ENCODE data around the gene CSRP1. TPM values are rescaled to one million over a fixed set of nuclear protein-coding genes. Genes with fewer than 3 reads are reported as not detected.
"Not testable (repeated sequence)": the region's sequence is repeated elsewhere in the genome, so short reads cannot be mapped to it uniquely, and the experiment has no call there.

CSRP1 gene
- total and polyA plus RNA-seq, 7 donors: 14.7 to 27.7 (median 23.2) TPM

DNA sequence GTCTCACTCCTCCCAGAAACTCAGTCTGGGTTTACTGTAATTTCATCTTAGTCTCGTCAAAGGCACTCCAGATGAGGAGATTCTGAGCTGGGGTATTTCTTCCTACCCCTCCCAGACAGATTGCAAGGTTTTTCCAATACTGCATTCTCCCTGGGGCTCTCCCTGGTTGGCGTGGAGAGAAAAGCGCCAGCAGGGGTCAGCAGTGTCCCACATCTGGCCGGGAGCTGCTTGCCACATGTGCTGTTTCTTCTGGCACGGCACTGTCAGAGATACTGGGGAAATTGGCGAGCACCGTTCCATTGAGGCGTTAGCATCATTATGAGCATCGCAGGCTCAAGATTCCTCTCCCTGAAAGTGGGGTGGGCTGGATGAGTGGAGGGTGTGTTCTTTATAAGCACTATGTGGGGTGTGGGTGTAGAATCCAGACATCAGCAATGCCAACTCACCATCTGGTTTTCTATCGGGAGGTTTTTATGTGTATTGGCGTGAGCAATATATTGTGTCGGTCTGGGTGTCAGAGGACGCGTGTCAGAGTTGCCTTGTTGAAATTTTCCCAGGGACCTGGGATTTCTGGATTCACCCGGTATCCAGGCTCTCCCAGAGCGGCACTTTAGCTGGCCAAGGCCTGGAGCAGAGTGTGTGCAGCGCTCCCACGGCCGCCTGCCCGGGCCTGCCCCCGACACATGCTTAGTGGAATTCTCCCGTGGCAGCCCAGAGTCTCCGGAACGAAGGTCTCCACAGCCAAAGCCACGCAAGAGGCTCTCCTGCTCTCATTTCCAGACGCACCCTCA, 24.0 kb upstream of the CSRP1 start:
- Histone ChIP-seq H3K4me1 (peaks cover 9% of the 10 kb centered on the region), H3K36me3 (ENCODE audit: insufficient read depth in 1 of 2, low read depth in 1 of 2) (no peaks in the 10 kb centered on the region), H3K27me3 (ENCODE audit: insufficient read depth in 3 of 3, low read length in 2 of 3) (peaks cover 0 to 9% (median under 1%) of the 10 kb centered on the region in 3 donors), H3K9me3 (no peaks in the 10 kb centered on the region), H3K4me3 (no peak overlapping the region), H3K27ac (peak overlapping the region; percentile 46)
- intact Hi-C loops (cut with DNase I): no loop called here
- ATAC-seq (peak; percentile 72 to 91 (median 78)), DNase-seq (peak; percentile 88 to 91)
- WGBS, 3 donors: 18 to 31% (median 26%) methylated on average over 24 to 26 of the region's 26 CpGs
- TF ChIP-seq, protein P1, sequence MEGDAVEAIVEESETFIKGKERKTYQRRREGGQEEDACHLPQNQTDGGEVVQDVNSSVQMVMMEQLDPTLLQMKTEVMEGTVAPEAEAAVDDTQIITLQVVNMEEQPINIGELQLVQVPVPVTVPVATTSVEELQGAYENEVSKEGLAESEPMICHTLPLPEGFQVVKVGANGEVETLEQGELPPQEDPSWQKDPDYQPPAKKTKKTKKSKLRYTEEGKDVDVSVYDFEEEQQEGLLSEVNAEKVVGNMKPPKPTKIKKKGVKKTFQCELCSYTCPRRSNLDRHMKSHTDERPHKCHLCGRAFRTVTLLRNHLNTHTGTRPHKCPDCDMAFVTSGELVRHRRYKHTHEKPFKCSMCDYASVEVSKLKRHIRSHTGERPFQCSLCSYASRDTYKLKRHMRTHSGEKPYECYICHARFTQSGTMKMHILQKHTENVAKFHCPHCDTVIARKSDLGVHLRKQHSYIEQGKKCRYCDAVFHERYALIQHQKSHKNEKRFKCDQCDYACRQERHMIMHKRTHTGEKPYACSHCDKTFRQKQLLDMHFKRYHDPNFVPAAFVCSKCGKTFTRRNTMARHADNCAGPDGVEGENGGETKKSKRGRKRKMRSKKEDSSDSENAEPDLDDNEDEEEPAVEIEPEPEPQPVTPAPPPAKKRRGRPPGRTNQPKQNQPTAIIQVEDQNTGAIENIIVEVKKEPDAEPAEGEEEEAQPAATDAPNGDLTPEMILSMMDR (IDR thresholded peaks at IDR 0.05): peak; percentile 63

DNA sequence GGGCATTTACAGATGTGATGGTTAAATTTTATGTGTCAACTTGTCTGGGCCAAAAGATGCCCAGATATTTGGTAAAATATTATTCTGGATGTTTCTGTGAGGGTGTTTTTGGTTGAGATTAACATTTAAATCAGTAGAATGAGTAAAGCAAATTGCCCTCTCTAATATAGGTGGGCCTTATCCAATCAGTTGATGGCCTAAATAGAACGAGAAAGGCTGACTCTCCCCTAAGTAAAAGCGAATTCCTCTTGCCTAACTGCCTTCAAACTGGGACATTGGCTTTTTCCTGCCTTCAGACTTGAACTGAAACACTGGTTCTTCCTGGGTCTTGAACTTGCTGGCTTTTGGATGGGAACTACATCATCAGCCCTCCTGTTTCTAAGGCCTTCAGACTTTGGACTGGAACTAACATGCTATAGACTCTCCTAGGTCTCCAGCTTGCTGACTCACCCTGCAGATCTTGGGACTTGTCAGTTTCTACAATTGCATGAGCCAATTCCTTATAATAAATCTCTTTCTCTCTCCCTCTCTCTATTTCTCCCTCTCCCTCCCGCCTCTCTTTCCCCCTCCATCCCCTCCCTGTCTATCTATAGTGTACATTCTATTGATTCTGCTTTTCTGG, 21.8 kb upstream of the CSRP1 start:
- Histone ChIP-seq H3K4me1 (peaks cover 6% of the 10 kb centered on the region), H3K27ac (no peak overlapping the region), H3K4me3 (no peak overlapping the region), H3K27me3 (ENCODE audit: insufficient read depth in 3 of 3, low read length in 2 of 3) (no peaks in the 10 kb centered on the region), H3K9me3 (no peaks in the 10 kb centered on the region), H3K36me3 (ENCODE audit: insufficient read depth in 1 of 2, low read depth in 1 of 2) (no peaks in the 10 kb centered on the region)
- WGBS, 3 donors: 88 to 95% (median 93%) methylated on average over 3 of the region's 3 CpGs
- TF ChIP-seq, protein P1 (IDR thresholded peaks at IDR 0.05): no peak
- ATAC-seq (no peak), DNase-seq (no peak)
- intact Hi-C loops (cut with DNase I): no loop called here

DNA sequence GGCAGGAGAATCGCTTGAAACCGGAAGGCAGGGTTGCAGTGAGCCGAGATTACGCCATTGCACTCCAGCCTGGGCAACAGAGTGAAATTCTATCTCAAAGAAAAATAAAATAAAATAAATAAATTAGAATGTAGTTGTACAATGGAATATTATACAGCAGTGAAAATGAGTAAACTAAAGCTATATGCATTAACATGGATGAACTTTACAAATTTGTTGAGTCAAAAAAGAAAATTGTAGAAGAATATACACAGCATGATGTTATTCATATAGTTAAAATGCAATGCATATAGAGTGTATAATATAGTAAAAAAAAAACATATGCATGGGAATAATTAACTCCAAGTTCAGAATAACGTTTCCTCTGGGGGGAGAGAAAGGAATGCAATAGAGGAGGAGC, 21.0 kb upstream of the CSRP1 start:
- intact Hi-C loops (cut with DNase I): no loop called here
- peaks cover 6% of the 10 kb centered on the region for H3K4me1 ChIP-seq
- H3K36me3 ChIP-seq (ENCODE audit: insufficient read depth in 1 of 2, low read depth in 1 of 2): no peaks in the 10 kb centered on the region
- H3K4me3 ChIP-seq: no peak overlapping the region
- 93 to 97% (median 93%) methylated on average over 5 of the region's 5 CpGs for WGBS, 3 donors
- no peak for DNase-seq
- no peak overlapping the region for H3K27ac ChIP-seq
- no peaks in the 10 kb centered on the region for H3K27me3 ChIP-seq (ENCODE audit: insufficient read depth in 3 of 3, low read length in 2 of 3)
- no peak for ATAC-seq
- H3K9me3 ChIP-seq: no peaks in the 10 kb centered on the region
- TF ChIP-seq, protein P1 (IDR thresholded peaks at IDR 0.05): no peak

DNA sequence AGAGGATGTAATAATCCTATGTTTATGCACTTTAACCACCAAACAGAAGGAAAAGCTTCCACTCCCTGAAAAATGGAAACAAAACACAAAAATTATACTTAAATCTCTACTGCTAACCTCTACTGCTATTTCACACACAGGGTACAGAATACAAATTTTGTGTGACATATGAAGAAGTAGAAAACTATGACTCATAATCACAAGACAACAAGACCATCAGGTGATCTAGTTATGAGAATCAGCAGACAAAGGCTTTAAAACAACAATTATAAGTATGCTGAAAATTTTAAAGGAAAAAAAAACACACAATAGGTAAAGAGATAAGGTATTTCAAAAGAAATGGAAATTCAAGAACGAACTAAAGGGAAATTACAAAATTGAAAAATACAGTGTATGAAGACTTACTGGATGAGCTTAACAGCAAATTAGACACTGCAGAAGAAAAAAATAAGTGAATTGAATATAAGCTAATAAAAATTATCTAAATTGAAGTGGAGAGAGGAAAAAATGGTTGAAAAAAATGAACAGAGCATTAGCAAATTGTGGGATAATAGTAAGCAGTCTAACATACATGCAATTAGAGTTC, 18.4 kb upstream of the CSRP1 start:
- no peak for DNase-seq
- H3K36me3 ChIP-seq (ENCODE audit: insufficient read depth in 1 of 2, low read depth in 1 of 2): no peaks in the 10 kb centered on the region
- no peak for ATAC-seq
- TF ChIP-seq, protein P1 (IDR thresholded peaks at IDR 0.05): no peak
- no peaks in the 10 kb centered on the region for H3K4me1 ChIP-seq
- no peaks in the 10 kb centered on the region for H3K27me3 ChIP-seq (ENCODE audit: insufficient read depth in 3 of 3, low read length in 2 of 3)
- intact Hi-C loops (cut with DNase I): no loop called here
- H3K9me3 ChIP-seq: no peaks in the 10 kb centered on the region
- H3K27ac ChIP-seq: no peak overlapping the region
- H3K4me3 ChIP-seq: no peak overlapping the region
- WGBS, 3 donors: 98 to 100% (median 98%) methylated on average over 1 of the region's 1 CpG

DNA sequence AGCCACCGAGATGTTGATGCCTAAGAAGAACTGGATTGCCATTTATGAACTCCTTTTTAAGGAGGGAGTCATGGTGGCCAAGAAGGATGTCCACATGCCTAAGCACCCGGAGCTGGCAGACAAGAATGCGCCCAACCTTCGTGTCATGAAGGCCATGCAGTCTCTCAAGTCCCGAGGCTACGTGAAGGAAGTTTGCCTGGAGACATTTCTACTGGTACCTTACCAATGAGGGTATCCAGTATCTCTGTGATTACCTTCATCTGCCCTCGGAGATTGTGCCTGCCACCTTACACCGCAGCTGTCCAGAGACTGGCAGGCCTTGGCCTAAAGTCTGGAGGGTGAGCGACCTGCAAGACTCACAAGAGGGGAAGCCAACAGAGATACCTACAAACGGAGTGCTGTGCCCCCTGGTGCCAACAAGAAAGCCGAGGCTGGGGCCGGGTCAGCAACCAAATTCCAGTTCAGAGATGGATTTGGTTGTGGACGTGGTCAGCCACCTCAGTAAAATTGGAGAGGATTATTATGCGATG, 13.2 kb upstream of the CSRP1 start:
- H3K9me3 ChIP-seq; H3K4me3 ChIP-seq; ATAC-seq; H3K4me1 ChIP-seq; H3K27me3 ChIP-seq (ENCODE audit: insufficient read depth in 3 of 3, low read length in 2 of 3); H3K27ac ChIP-seq; DNase-seq; intact Hi-C loops (cut with DNase I); H3K36me3 ChIP-seq (ENCODE audit: insufficient read depth in 1 of 2, low read depth in 1 of 2): not testable (repeated sequence)
- WGBS, 3 donors: 69 to 76% (median 73%) methylated on average over 14 of the region's 14 CpGs

Data from psoas muscle (tissue), 8 donors.